ENCODE results near the gene ING4.

Gene ING4

DNA sequence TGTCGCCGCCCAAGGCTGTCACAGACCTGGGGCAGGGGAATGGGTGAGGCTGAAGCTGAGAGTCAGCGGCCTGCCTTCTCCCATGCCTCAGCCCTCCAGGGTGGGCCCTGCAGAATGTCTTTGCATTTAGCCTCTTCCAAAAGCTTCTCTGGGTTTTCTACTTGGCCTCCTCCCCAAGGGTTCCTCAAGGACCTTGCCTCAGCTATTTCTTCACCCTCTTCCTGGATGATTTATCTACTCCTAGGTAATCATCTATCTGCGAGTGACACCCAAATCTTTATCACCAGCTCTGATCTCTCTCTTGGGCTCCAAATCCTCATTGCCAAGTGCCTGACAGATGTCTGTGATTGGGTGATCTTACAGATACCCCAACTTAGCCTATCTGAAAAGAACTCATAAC lies 22.4 kb downstream of the ING4 start:
- Histone ChIP-seq H3K4me1 (no peaks in the 10 kb centered on the region), H3K4me3 (no peak overlapping the region), H3K27ac (no peak overlapping the region), H3K9me3 (no peaks in the 10 kb centered on the region), H3K27me3 (peaks cover 0 to 13% of the 10 kb centered on the region in 2 donors), H3K36me3 (no peaks in the 10 kb centered on the region)
- intact Hi-C loops (cut with DNase I; ENCODE audit: low total_unique reads): no loop called here
- DNase-seq: no peak
- TF ChIP-seq, protein P1, sequence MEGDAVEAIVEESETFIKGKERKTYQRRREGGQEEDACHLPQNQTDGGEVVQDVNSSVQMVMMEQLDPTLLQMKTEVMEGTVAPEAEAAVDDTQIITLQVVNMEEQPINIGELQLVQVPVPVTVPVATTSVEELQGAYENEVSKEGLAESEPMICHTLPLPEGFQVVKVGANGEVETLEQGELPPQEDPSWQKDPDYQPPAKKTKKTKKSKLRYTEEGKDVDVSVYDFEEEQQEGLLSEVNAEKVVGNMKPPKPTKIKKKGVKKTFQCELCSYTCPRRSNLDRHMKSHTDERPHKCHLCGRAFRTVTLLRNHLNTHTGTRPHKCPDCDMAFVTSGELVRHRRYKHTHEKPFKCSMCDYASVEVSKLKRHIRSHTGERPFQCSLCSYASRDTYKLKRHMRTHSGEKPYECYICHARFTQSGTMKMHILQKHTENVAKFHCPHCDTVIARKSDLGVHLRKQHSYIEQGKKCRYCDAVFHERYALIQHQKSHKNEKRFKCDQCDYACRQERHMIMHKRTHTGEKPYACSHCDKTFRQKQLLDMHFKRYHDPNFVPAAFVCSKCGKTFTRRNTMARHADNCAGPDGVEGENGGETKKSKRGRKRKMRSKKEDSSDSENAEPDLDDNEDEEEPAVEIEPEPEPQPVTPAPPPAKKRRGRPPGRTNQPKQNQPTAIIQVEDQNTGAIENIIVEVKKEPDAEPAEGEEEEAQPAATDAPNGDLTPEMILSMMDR (IDR thresholded peaks at IDR 0.05): no peak

DNA sequence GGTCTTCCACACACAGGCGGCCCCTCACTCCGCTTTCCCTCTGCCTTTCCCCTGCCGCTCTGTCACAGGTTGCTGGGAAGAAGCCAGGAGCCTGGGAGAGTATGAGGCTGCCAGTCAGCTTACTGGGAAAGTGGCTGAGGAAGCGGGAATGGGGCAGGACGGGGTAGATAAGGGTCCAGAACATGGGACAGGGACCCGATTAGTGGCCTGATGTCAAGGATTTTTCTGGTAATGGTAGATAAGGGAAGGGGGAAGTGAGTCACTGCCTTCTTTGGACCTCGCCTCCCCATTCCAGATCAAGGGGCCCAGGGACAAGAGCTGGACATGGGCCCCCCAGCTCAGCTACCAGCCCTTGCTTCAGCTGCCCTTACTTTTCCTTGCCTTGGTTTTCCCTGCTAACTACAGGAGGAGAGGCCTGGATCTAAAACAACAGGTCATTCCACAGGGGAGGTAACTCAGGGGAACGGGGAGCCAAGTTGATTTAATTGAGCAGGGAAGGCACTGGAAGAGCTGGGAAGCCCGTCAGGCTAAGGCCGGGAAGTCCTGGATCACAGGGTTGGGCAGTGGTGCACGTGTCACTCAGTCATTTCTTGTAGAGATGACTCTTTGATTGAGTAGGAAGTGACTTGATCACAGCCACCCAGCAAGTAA lies 23.6 kb downstream of the ING4 start:
- intact Hi-C loops (cut with DNase I; ENCODE audit: low total_unique reads): no loop called here
- TF ChIP-seq, protein P1 (IDR thresholded peaks at IDR 0.05): no peak
- Histone ChIP-seq H3K4me3 (no peak overlapping the region), H3K36me3 (no peaks in the 10 kb centered on the region), H3K27ac (no peak overlapping the region), H3K27me3 (peaks cover 0 to 13% of the 10 kb centered on the region in 2 donors), H3K9me3 (no peaks in the 10 kb centered on the region), H3K4me1 (no peaks in the 10 kb centered on the region)
- no peak for DNase-seq

DNA sequence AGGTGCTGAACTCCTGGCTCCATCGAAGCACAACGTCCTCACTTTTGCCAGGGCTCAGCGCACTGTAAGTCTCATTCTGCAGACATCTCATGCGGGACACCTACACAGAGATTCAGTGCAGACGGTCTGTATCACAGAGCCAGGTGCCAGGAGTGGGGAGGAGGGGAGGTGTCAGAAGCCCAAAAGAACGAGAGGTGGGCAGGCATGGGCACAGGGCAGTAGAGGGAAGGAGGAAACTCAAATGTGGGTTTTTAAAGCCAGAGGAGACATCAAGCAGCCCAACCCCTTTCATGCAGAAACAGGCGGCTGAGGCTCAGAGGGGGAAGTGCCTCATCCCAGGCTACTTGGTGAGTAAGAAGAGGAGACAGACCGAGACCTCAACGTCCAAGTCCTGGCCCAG lies 24.6 kb downstream of the ING4 start:
- no peaks in the 10 kb centered on the region for H3K36me3 ChIP-seq
- H3K27ac ChIP-seq: no peak overlapping the region
- DNase-seq: no peak
- no peaks in the 10 kb centered on the region for H3K9me3 ChIP-seq
- H3K4me1 ChIP-seq: no peaks in the 10 kb centered on the region
- H3K4me3 ChIP-seq: no peak overlapping the region
- intact Hi-C loops (cut with DNase I; ENCODE audit: low total_unique reads): no loop called here
- TF ChIP-seq, protein P1 (IDR thresholded peaks at IDR 0.05): no peak
- H3K27me3 ChIP-seq: peaks cover 0 to 13% of the 10 kb centered on the region in 2 donors

DNA sequence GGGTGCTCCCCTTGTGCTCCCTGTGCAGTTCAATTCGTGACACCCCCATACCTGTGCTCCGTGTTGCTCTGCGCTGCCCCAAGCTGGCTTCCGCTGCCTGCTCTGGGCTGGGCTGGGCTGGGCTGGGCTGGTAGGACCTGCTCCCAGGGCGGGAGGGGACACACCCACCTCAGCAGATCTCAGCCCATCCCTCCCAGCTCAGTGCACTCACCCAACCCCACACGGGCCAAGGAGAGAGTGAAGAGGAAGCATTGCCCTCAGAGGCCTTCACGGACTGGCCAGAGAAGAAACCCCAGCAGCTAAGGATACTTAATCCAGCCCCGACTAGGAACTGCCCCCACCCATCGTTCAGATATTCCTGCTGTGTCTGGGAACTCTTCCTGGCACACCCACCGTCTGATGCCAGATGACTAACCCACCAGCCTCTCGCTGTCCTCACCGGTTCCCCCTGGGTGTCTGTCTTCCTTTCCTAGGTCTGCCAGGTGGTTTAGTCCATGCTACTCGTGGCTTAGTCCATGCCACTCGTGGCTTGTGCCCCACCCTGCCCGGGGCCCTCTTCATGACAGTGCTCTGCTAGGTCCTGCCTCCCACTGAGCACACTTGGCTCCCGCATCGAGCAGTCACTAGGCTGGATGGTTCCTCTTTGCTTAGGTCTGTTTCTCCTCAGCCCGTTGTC lies 26.9 kb downstream of the ING4 start, which contains the start of gene LPAR5:
Gene LPAR5, minus strand, starts transcription at position 104 of the 676 bp plus-strand sequence. CDS start 14,711 bp downstream, outside the sequence.
- H3K27me3 ChIP-seq: peaks cover 0 to 20% of the 10 kb centered on the region in 2 donors
- peak within 1 kb of the TSS in 1 of 2 donors; percentile 10 for H3K4me3 ChIP-seq
- no peaks in the 10 kb centered on the region for H3K9me3 ChIP-seq
- TF ChIP-seq, protein P1 (IDR thresholded peaks at IDR 0.05): no peak
- peaks cover 0 to 3% (median 0%) of the 10 kb centered on the region in 4 donors for H3K4me1 ChIP-seq
- H3K36me3 ChIP-seq: no peaks in the 10 kb centered on the region
- DNase-seq: peak in 1 of 2 donors; percentile 54
- H3K27ac ChIP-seq: no peak within 1 kb of the TSS
- intact Hi-C loops (cut with DNase I; ENCODE audit: low total_unique reads): no loop called here

DNA sequence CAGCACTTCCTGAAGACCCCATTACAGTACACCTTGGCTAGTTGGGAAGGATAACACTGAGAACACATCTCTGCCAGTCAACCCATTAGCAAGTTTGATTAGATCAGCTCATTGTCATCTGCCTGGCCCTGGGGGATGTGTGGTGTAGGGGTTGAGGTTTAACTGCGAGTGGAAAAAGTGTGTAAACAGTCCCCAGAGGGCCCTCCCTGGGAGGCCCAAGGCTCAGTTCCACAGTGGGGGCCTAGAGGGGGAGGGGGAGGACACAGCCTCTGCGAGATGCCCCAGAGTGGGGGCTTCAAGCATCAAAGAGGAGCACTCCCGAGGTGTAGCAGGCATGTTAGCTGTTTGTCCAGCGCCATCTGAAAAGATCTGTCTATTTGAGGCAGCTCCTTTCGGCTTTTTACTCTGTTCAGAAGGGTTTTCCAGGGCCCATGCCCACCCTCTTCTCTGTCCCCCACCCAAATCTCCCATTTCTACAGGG lies 27.5 kb downstream of the ING4 start:
- no peaks in the 10 kb centered on the region for H3K36me3 ChIP-seq
- no peak for DNase-seq
- intact Hi-C loops (cut with DNase I; ENCODE audit: low total_unique reads): no loop called here
- H3K4me3 ChIP-seq: peak overlapping the region in 1 of 2 donors; percentile 10
- peaks cover 0 to 26% of the 10 kb centered on the region in 2 donors for H3K27me3 ChIP-seq
- no peaks in the 10 kb centered on the region for H3K9me3 ChIP-seq
- no peak overlapping the region for H3K27ac ChIP-seq
- TF ChIP-seq, protein P1 (IDR thresholded peaks at IDR 0.05): no peak
- peaks cover 0 to 3% (median 0%) of the 10 kb centered on the region in 4 donors for H3K4me1 ChIP-seq

Measured in tibial artery (tissue), 4 donors.